Trophoblast cell (in vitro differentiated cells and primary cell): ENCODE measurements around the gene KLF3.

ENCODE experiments used
- DNase-seq, 2 donors: peaks; one replicate each; pipeline ENCODE4 v3.0.0-alpha.2; 2016
- H2AFZ ChIP-seq: 2 replicates; pipeline ENCODE4 v1.6.1; 2013; ENCODE audit warnings: low read length, moderate library complexity, mild to moderate bottlenecking; ENCODE audit not compliant: insufficient read depth, poor library complexity
- H2AK5ac ChIP-seq: 2 replicates; pipeline ENCODE4 v1.6.1; 2013; ENCODE audit warnings: mild to moderate bottlenecking, low read length
- H2BK120ac ChIP-seq: 2 replicates; pipeline ENCODE4 v1.6.1; 2013; ENCODE audit warnings: low read length, mild to moderate bottlenecking, moderate library complexity; ENCODE audit not compliant: insufficient read depth, poor library complexity
- H2BK12ac ChIP-seq: 2 replicates; pipeline ENCODE4 v1.6.1; 2013; ENCODE audit warnings: mild to moderate bottlenecking, low read length, moderate library complexity
- H2BK5ac ChIP-seq: 2 replicates; pipeline ENCODE4 v1.6.1; 2013; ENCODE audit warnings: low read length, low read depth, moderate library complexity, mild to moderate bottlenecking; ENCODE audit not compliant: poor library complexity
- H3K14ac ChIP-seq: 2 replicates; pipeline ENCODE4 v1.6.1; 2013; ENCODE audit warnings: mild to moderate bottlenecking, low read length
- H3K18ac ChIP-seq: 2 replicates; pipeline ENCODE4 v1.6.1; 2013; ENCODE audit warnings: mild to moderate bottlenecking, low read length
- H3K23ac ChIP-seq: 2 replicates; pipeline ENCODE4 v1.6.1; 2013; ENCODE audit warnings: low read length
- H3K27ac ChIP-seq: 2 replicates; pipeline ENCODE4 v1.5.1; 2013; ENCODE audit warnings: low read depth, mild to moderate bottlenecking, inconsistent platforms, low read length, moderate library complexity
- H3K27me3 ChIP-seq: 2 replicates; pipeline ENCODE4 v1.6.1; 2013; ENCODE audit warnings: inconsistent platforms, mild to moderate bottlenecking, low read length, moderate library complexity; ENCODE audit not compliant: insufficient read depth
- H3K36me3 ChIP-seq, 2 experiments: 1 replicate in 1 of 2; 2 replicates in 1 of 2; pipeline ENCODE4 v1.6.1; 2013; ENCODE audit warnings: low read length in 2 of 2, mild to moderate bottlenecking in 2 of 2, moderate library complexity in 1 of 2; ENCODE audit not compliant: insufficient read depth in 2 of 2, control insufficient read depth in 1 of 2
- H3K4ac ChIP-seq: 2 replicates; pipeline ENCODE4 v1.6.1; 2013; ENCODE audit warnings: low read depth, mild to moderate bottlenecking, low read length, moderate library complexity
- H3K4me1 ChIP-seq, 2 experiments: 1 replicate in 1 of 2; 2 replicates in 1 of 2; pipeline ENCODE4 v1.6.1; 2013; ENCODE audit warnings: low read length in 2 of 2, mild to moderate bottlenecking in 2 of 2, moderate library complexity in 1 of 2; ENCODE audit not compliant: insufficient read depth in 2 of 2, control insufficient read depth in 1 of 2
- H3K4me2 ChIP-seq: 2 replicates; pipeline ENCODE4 v1.6.1; 2013; ENCODE audit warnings: inconsistent platforms, mild to moderate bottlenecking, low read length, moderate library complexity
- H3K4me3 ChIP-seq: 2 replicates; pipeline ENCODE4 v1.5.1; 2013; ENCODE audit warnings: mild to moderate bottlenecking, low read depth, low read length, inconsistent platforms
- H3K79me1 ChIP-seq: one replicate; pipeline ENCODE4 v1.6.1; 2013; ENCODE audit warnings: low read length
- H3K79me2 ChIP-seq: 2 replicates; pipeline ENCODE4 v1.6.1; 2013; ENCODE audit warnings: low read length, mild to moderate bottlenecking; ENCODE audit not compliant: control insufficient read depth, insufficient read depth, poor library complexity
- H3K9ac ChIP-seq: 2 replicates; pipeline ENCODE4 v1.6.1; 2013; ENCODE audit warnings: mild to moderate bottlenecking, low read length
- H3K9me3 ChIP-seq: 2 replicates; pipeline ENCODE4 v1.6.1; 2013; ENCODE audit warnings: low read depth, mild to moderate bottlenecking, control low read depth, inconsistent platforms, low read length; ENCODE audit not compliant: insufficient read depth
- H4K12ac ChIP-seq: 2 replicates; pipeline ENCODE4 v1.6.1; 2013; ENCODE audit warnings: low read depth, mild to moderate bottlenecking, low read length, moderate library complexity
- H4K8ac ChIP-seq: 2 replicates; pipeline ENCODE4 v1.6.1; 2013; ENCODE audit warnings: low read depth, mild to moderate bottlenecking, low read length, moderate library complexity
- H4K91ac ChIP-seq: one replicate; pipeline ENCODE4 v1.6.1; 2013; ENCODE audit warnings: low read depth, mild to moderate bottlenecking, low read length, moderate library complexity
- WGBS: extraction: QIAGEN DNeasy Blood & Tissue Kit; methylation state at CpG from one replicate; pipeline ENCODE4 v1.1.7; 2013; ENCODE audit warnings: missing lambda C conversion rate; ENCODE audit not compliant: insufficient read length, insufficient coverage; ENCODE audit errors: extremely low coverage; 5-methylcytosine and 5-hydroxymethylcytosine counted together

The KLF3 gene

DNA sequence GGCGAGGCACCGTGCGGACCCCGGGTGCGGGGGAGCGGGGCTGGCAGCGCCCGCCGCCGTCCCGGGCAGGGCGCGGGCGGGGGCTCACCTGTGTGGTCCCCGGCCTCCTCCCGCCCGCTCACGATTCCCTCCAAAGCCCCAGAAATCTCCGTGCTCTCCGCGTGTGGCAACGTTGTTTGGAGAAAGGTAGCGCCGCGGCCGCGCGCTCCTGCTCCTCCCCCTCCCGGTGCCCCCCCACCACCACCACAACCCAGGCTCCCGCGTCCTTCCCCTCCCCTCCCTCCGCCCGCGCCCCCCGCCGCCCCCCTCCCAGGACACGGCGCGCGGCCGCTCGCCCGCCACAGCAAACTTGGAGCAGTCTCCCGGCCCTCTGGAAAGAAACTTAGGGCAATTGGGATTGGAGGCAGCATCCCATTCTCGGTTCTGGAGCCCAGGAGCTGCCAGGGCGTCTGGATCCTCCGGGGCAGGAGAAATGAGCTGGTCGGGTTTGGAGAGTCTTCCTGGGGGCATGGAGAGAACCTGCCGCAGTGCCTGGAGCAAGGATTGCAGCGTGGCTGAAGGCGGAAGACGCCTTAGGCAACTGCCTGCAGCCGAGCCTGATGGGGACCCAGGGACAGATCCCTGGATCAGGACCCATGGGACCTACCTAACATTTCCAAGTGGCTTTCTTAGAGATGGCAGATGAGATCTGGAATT, 855 bp downstream of the KLF3 start:
- H4K12ac ChIP-seq, result peak overlapping the region; percentile 63
- peak overlapping the region; percentile 93 for H3K4me3 ChIP-seq
- H4K91ac ChIP-seq, result peak overlapping the region; percentile 98
- H3K27ac ChIP-seq, result peak overlapping the region; percentile 99
- peak overlapping the region; percentile 75 for H3K4me2 ChIP-seq
- H3K14ac ChIP-seq, result peak overlapping the region; percentile 95
- peaks cover 5% of the 10 kb centered on the region in 2 experiments for H3K4me1 ChIP-seq
- no peaks in the 10 kb centered on the region for H3K27me3 ChIP-seq
- peaks cover 18% of the 10 kb centered on the region for H3K79me2 ChIP-seq
- peaks cover 25% of the 10 kb centered on the region for H3K79me1 ChIP-seq
- H2AFZ ChIP-seq, result peak overlapping the region; percentile 84
- peak overlapping the region; percentile 98 for H3K9ac ChIP-seq
- peak; percentile 83 to 91 for DNase-seq
- H2BK5ac ChIP-seq, result peak overlapping the region; percentile 99
- H3K18ac ChIP-seq, result peak overlapping the region; percentile 99
- H2BK120ac ChIP-seq, result peak overlapping the region; percentile 99
- H3K4ac ChIP-seq, result peak overlapping the region; percentile 99
- no peak overlapping the region for H3K23ac ChIP-seq
- H3K36me3 ChIP-seq, result no peaks in the 10 kb centered on the region
- peak overlapping the region; percentile 74 for H2BK12ac ChIP-seq
- no peaks in the 10 kb centered on the region for H3K9me3 ChIP-seq
- WGBS, result no CpG with 5 or more reads among the region's 53 CpGs
- peak overlapping the region; percentile 88 for H4K8ac ChIP-seq
- H2AK5ac ChIP-seq, result peak overlapping the region; percentile 75

DNA sequence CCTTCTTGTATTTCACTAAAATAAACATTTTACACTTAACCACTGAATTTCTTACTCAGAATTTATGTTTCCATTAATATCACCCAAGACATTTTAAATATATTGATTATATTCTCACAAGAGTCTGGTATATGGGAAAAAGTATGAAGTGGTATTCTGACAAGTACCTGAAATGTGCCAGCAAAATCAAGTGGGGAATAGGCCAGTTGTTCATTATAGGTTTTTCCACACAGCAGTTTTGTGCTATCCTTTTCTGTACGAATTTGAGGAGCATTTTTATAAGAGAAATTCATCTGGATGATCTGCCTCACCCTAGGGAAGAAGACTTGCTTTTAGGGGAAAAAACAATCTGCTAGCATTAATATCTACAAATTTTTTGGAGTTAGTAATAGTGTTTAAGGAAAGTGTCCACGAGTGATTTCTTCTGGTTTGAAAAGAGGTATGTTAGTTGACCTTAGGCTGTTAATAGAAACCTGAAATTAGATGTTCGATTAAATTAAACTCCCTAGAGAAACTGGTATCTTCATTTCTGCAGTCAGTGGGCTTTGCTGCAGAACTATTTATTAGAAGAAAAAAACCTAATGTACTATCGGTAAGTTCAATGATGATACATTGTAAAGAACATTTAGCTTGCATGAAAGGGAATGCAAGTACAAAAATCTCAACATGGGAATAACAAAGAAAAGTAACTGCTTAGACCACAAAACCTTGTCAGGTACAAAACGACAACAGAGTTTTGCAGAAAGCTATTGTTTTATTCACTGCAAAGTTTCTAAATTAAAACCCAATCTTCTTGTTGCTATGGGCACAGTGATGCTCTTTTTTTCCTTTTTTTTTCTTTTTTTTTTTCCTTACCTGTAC, 1.8 kb downstream of the KLF3 start:
- Histone ChIP-seq H3K23ac (no peak overlapping the region), H3K4me2 (peak overlapping the region; percentile 62), H2AFZ (no peak overlapping the region), H3K79me1 (peaks cover 25% of the 10 kb centered on the region), H4K8ac (no peak overlapping the region), H3K27ac (peak overlapping the region; percentile 16), H3K18ac (no peak overlapping the region), H2AK5ac (no peak overlapping the region), H4K91ac (no peak overlapping the region), H2BK120ac (no peak overlapping the region), H3K27me3 (no peaks in the 10 kb centered on the region), H3K4me3 (no peak overlapping the region), H3K79me2 (peaks cover 24% of the 10 kb centered on the region), H3K4ac (no peak overlapping the region), H3K4me1 (peaks cover 8 to 10% of the 10 kb centered on the region in 2 experiments), H2BK5ac (no peak overlapping the region), H3K36me3 (no peaks in the 10 kb centered on the region), H3K9me3 (no peaks in the 10 kb centered on the region), H4K12ac (no peak overlapping the region), H3K9ac (no peak overlapping the region), H2BK12ac (no peak overlapping the region), H3K14ac (no peak overlapping the region)
- DNase-seq, result peak in 1 of 2 donors; percentile 18
- WGBS, result no CpG with 5 or more reads among the region's 5 CpGs

DNA sequence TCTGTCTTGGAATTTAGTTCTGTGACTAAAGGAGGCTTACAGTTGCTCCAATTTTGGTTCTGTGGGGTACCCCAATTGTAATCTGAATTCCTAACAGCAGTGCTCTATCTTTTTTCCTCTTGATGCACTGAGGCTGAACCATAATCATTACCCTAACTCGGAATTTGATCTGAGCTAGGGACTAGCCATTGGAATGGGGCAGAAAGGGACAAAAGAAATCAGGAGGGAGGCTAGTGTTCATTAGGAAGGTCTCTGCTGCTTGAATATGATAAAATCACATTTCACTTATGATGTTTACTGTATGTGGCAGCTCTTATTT, 2.7 kb downstream of the KLF3 start:
- H3K27me3 ChIP-seq, result no peaks in the 10 kb centered on the region
- H3K79me2 ChIP-seq, result peaks cover 33% of the 10 kb centered on the region
- DNase-seq, result no peak
- no peak overlapping the region for H2BK12ac ChIP-seq
- no peak overlapping the region for H4K91ac ChIP-seq
- H2BK5ac ChIP-seq, result peak overlapping the region; percentile 22
- H3K4me3 ChIP-seq, result no peak overlapping the region
- no peak overlapping the region for H3K9ac ChIP-seq
- H3K4me2 ChIP-seq, result peak overlapping the region; percentile 49
- WGBS, result no CpG with 5 or more reads among the region's 1 CpG
- no peak overlapping the region for H4K12ac ChIP-seq
- peak overlapping the region; percentile 18 for H2BK120ac ChIP-seq
- peaks cover 14 to 20% of the 10 kb centered on the region in 2 experiments for H3K4me1 ChIP-seq
- peaks cover 25% of the 10 kb centered on the region for H3K79me1 ChIP-seq
- no peak overlapping the region for H2AFZ ChIP-seq
- H2AK5ac ChIP-seq, result no peak overlapping the region
- no peak overlapping the region for H3K23ac ChIP-seq
- no peak overlapping the region for H3K4ac ChIP-seq
- H3K14ac ChIP-seq, result no peak overlapping the region
- H3K18ac ChIP-seq, result no peak overlapping the region
- H3K9me3 ChIP-seq, result no peaks in the 10 kb centered on the region
- H3K36me3 ChIP-seq, result peaks cover 0 to 2% of the 10 kb centered on the region in 2 experiments
- H3K27ac ChIP-seq, result peak overlapping the region; percentile 95
- no peak overlapping the region for H4K8ac ChIP-seq

DNA sequence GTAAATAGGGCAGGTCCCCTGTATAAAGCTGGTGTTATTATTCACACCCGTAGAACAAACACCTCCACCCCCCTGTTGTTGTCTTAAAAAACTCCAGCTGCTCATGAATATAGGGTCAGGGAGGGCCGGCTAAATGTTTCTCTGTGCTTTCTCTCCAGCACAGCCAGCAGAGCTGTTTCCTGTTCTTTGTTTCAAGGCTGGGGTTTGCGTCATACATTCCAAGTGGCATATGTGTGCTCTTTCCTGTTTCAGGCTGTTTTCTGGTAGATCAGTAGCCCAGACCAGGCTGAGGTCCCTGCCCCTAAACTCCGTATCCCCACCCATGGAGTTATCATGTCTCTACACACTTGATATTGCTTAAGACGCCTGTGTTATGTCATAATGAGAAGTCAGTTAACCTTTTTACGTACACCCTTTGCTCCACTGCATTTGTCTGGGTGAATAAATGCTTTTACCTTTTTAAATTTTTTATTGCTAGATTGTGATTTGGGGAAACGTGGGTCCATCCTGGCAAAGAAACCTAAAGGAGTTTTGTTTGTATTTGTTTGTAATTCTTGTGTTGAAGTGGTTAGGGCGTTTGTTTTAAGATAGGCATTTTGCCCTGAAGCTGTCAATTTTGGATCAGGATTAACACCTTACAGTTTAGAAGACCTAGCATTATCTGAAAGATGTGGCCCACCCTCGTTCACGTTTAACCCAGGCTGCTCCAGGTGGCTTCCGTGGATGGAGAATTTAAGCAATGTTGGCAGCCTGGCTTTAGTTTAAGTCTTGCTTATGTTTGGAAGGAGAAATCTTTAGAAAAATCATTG, 3.3 kb downstream of the KLF3 start:
- Histone ChIP-seq H3K4me1 (peaks cover 14 to 22% of the 10 kb centered on the region in 2 experiments), H3K27ac (peak overlapping the region; percentile 95), H3K27me3 (no peaks in the 10 kb centered on the region), H3K9me3 (no peaks in the 10 kb centered on the region), H3K14ac (no peak overlapping the region), H3K9ac (no peak overlapping the region), H3K4me3 (no peak overlapping the region), H4K91ac (peak overlapping the region; percentile 39), H4K12ac (no peak overlapping the region), H3K18ac (no peak overlapping the region), H3K79me1 (peaks cover 25% of the 10 kb centered on the region), H3K79me2 (peaks cover 35% of the 10 kb centered on the region), H3K4ac (no peak overlapping the region), H2BK120ac (peak overlapping the region; percentile 36), H2BK5ac (peak overlapping the region; percentile 69), H2AK5ac (no peak overlapping the region), H4K8ac (no peak overlapping the region), H3K36me3 (peaks cover 0 to 2% of the 10 kb centered on the region in 2 experiments), H3K23ac (no peak overlapping the region), H2BK12ac (peak overlapping the region; percentile 42), H2AFZ (no peak overlapping the region), H3K4me2 (peak overlapping the region; percentile 49)
- DNase-seq, result peak; percentile 88 to 95
- WGBS, result no CpG with 5 or more reads among the region's 11 CpGs
